ENCODE data around the gene FAM156B.
"Not testable (repeated sequence)": the region's sequence is repeated elsewhere in the genome, so short reads cannot be mapped to it uniquely, and the experiment has no call there.

DNA sequence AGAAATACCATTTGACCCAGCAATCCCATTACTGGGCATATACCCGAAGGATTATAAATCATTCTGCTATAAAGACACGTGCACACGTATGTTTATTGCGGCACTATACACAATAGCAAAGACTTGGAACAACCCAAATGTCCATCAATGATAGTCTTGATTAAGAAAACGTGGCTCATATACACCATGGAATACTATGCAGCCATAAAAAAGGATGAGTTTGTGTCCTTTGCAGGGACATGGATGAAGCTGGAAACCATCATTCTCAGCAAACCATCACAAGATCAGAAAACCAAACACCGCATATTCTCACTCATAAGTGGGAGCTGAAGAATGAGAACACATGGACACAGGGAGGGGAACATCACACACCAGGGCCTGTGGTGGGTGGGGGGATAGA, 33.1 kb downstream of the FAM156B start:
- not testable (repeated sequence) for TF ChIP-seq EZH2, CTCF, EZH2phosphoT487 (IDR thresholded peaks at IDR 0.05)

All from neural progenitor cell (in vitro differentiated cells).